NB4 (cell line): ENCODE data around the gene BMP7.

Experiments used
- DNase-seq: peaks from one replicate; pipeline ENCODE4 v3.0.0; 2010; ENCODE audit warnings: low read depth
- H3K4me3 ChIP-seq: one replicate; pipeline ENCODE4 v1.5.1; 2011; ENCODE audit warnings: mild to moderate bottlenecking, low read depth, low read length, moderate library complexity
- MAX ChIP-seq: IDR thresholded peaks from 2 replicates; pipeline ENCODE4 v1.6.1; 2011; ENCODE audit warnings: low read depth, low read length
- MYC ChIP-seq: IDR thresholded peaks from 2 replicates; pipeline ENCODE4 v1.6.1; 2011; ENCODE audit warnings: low read depth, low read length
- POLR2A ChIP-seq: IDR thresholded peaks from 2 replicates; pipeline ENCODE4 v1.6.1; 2011; ENCODE audit warnings: mild to moderate bottlenecking; ENCODE audit not compliant: insufficient read length; ENCODE audit errors: extremely low read depth
- TF ChIP-seq, protein P1 (sequence below): IDR thresholded peaks from one replicate; pipeline ENCODE4 v1.5.1; 2012; ENCODE audit warnings: low read depth, low read length

The BMP7 gene

DNA sequence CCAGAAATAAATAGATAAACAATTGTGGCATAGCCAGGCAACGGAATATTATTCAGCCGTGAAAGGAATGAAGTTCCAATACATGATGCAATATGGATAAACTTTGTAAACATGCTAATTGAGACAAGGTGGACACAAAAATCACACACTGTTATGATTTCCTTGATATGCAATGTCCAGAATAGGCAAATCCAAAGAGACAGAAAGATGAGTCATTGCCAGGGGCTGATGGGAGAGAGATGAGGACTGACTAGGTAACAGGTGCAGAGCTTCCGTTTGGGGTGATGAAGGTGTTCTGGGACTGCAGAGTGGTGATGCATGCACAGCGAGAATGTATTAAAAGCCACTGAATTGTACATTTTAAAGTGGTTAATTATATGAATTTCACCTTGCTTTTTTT, 32.0 kb upstream of the BMP7 start:
- H3K4me3 ChIP-seq = no peak overlapping the region
- DNase-seq = no peak
- TF ChIP-seq POLR2A (no peak), MAX (no peak), MYC (no peak)
- TF ChIP-seq, protein P1, sequence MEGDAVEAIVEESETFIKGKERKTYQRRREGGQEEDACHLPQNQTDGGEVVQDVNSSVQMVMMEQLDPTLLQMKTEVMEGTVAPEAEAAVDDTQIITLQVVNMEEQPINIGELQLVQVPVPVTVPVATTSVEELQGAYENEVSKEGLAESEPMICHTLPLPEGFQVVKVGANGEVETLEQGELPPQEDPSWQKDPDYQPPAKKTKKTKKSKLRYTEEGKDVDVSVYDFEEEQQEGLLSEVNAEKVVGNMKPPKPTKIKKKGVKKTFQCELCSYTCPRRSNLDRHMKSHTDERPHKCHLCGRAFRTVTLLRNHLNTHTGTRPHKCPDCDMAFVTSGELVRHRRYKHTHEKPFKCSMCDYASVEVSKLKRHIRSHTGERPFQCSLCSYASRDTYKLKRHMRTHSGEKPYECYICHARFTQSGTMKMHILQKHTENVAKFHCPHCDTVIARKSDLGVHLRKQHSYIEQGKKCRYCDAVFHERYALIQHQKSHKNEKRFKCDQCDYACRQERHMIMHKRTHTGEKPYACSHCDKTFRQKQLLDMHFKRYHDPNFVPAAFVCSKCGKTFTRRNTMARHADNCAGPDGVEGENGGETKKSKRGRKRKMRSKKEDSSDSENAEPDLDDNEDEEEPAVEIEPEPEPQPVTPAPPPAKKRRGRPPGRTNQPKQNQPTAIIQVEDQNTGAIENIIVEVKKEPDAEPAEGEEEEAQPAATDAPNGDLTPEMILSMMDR = no peak

DNA sequence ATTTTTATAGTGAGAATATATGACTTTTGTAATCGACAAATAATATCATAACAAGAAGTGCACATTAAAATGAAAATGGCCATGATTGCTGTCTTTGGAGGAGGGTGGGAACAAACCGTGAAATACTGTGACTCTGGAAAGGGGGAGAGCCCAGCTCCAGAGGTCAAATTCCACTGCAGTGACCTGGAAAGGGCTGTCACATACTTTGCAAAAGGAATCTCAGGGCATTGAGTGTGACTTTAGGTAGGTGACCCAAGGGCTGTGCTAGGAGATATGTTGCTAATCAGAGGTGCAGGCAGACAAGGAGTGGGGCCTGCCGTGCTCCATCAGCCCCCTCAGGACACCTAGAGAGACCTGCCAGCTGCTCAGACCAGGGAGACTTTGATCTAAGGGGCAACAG, 28.1 kb upstream of the BMP7 start:
- DNase-seq = no peak
- TF ChIP-seq MYC (no peak), POLR2A (no peak), MAX (no peak)
- TF ChIP-seq, protein P1 = no peak
- H3K4me3 ChIP-seq = no peak overlapping the region

GRCh38 chr20:57293995-57294394, 27.6 kb upstream of the BMP7 start:
- H3K4me3 ChIP-seq = no peak overlapping the region
- DNase-seq = no peak

GRCh38 chr20:57292611-57293010, 26.2 kb upstream of the BMP7 start:
- DNase-seq = no peak
- no peak for TF ChIP-seq MAX
- TF ChIP-seq POLR2A = no peak
- TF ChIP-seq, protein P1 = no peak
- TF ChIP-seq MYC = no peak
- H3K4me3 ChIP-seq = no peak overlapping the region

More at GRCh38 chr20:57293995-57294394, 27.6 kb upstream of the BMP7 start:
- TF ChIP-seq POLR2A = no peak
- TF ChIP-seq MAX = no peak
- TF ChIP-seq MYC = no peak
- TF ChIP-seq, protein P1 = no peak

- no peak overlapping the region for H3K4me3 ChIP-seq
- peak; percentile 22 for DNase-seq
- TF ChIP-seq POLR2A = no peak
- no peak for TF ChIP-seq MYC
- TF ChIP-seq, protein P1 = no peak
- no peak for TF ChIP-seq MAX
These were observed 25.3 kb upstream of the BMP7 start for GRCh38 chr20:57291694-57292093.

- no peak for TF ChIP-seq MYC
- TF ChIP-seq, protein P1 = no peak
- no peak for TF ChIP-seq MAX
- TF ChIP-seq POLR2A = no peak
- no peak overlapping the region for H3K4me3 ChIP-seq
- DNase-seq = no peak
These were observed 24.6 kb upstream of the BMP7 start for GRCh38 chr20:57291003-57291402.
